Anterior cingulate cortex (tissue), 58 donors: ENCODE measurements around the gene BGN.
A peak's percentile ranks its signal among the peaks of the same experiment; 100 is the strongest.

ENCODE experiments used
- DNase-seq, 58 donors: peaks; one replicate each; lab custom pipeline; 2025; lab: John Stamatoyannopoulos, UW

The BGN gene

GRCh38 chrX:153523269-153523668 lies 28.5 kb downstream of the BGN start:
- no peak for DNase-seq

- DNase-seq: no peak
Observed at GRCh38 chrX:153524234-153524633, 29.5 kb downstream of the BGN start.

- DNase-seq: no peak
Observed at GRCh38 chrX:153525451-153525850, 30.7 kb downstream of the BGN start.

- DNase-seq: no peak
Observed at GRCh38 chrX:153526042-153526441, 31.3 kb downstream of the BGN start.

GRCh38 chrX:153526801-153527200 lies 32.0 kb downstream of the BGN start:
- no peak for DNase-seq

GRCh38 chrX:153527208-153527607 lies 32.4 kb downstream of the BGN start:
- no peak for DNase-seq

GRCh38 chrX:153530411-153531129 lies 35.8 kb downstream of the BGN start:
- DNase-seq: peak in 9 of 58 donors; percentile 0 to 16 (median 7)

GRCh38 chrX:153533091-153533490 lies 38.3 kb downstream of the BGN start:
- DNase-seq: no peak

- no peak for DNase-seq
Observed at GRCh38 chrX:153537080-153537479, 42.3 kb downstream of the BGN start.

- peak in 8 of 58 donors; percentile 6 to 25 (median 14) for DNase-seq
Observed at GRCh38 chrX:153537526-153538295, 42.9 kb downstream of the BGN start.

GRCh38 chrX:153538424-153538823 lies 43.6 kb downstream of the BGN start:
- DNase-seq: peak in 16 of 58 donors; percentile 1 to 41 (median 12)

GRCh38 chrX:153539171-153539978 lies 44.6 kb downstream of the BGN start:
- peak in 56 of 58 donors; percentile 1 to 77 (median 48) for DNase-seq

- DNase-seq: no peak
Observed at GRCh38 chrX:153539979-153540358, 45.2 kb downstream of the BGN start.

- DNase-seq: no peak
Observed at GRCh38 chrX:153544727-153545126, 49.9 kb downstream of the BGN start.

GRCh38 chrX:153546386-153546785 lies 51.6 kb downstream of the BGN start:
- DNase-seq: no peak

- DNase-seq: no peak
Observed at GRCh38 chrX:153547195-153547594, 52.4 kb downstream of the BGN start.

GRCh38 chrX:153549231-153549630 lies 54.5 kb downstream of the BGN start:
- DNase-seq: no peak

GRCh38 chrX:153549807-153550206 lies 55.0 kb downstream of the BGN start:
- no peak for DNase-seq

GRCh38 chrX:153551135-153551534 lies 56.4 kb downstream of the BGN start:
- no peak for DNase-seq

- peak in 57 of 58 donors; percentile 4 to 88 (median 62) for DNase-seq
Observed at GRCh38 chrX:153554519-153555167, 59.9 kb downstream of the BGN start.

- no peak for DNase-seq
Observed at GRCh38 chrX:153556767-153557166, 62.0 kb downstream of the BGN start.
